ENCODE data around the gene HNF1B.

The HNF1B gene

DNA sequence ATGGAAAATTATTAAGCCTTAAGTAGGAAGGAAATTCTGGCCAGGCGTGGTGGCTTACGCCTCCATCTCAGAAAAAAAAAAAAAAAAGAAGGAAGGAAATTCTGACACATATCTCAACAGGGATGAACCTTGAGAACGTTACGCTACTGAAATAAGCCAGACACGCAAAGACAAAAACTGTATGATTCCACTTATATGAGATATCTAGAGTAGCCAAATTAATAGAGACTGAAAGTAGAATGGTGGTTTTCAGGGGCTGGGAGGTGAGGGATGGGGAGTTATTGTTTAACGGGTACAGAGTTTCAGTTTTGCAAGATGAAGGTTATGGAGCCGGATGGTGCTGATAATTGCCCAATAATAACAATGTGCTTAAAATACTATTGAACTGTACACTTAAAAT is 16.2 kb upstream of the HNF1B start:
- DNase-seq = no peak

DNA sequence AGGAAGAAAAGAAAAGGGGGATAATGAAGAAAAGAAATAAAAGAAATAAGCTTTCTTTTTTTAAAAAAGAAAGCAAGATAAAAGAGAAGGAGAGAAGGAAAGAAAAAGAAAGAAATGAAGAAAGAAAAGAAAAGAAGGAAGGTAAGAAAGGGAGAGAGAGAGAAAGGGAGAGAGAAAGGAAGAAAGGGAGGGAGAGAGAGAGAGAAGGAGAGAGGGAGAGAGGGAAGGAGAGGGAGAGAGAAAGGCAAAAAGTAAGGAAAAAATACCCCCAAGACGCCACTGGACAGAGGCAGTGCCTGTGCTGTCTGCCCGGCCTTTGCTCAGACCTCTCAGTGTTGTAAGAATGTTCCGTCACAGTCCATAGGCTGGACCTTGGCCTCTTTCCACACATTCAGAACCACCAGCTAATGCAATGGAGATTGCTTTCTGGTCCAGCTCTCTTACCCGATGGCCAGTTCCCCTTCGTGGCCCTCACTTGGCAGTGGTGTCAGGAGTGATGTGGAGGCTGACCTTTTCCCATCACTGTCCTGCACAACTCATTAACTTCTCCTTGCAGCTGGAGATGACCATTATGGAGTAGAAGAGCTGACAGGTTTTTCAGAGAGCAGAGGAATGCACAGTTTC is 14.3 kb upstream of the HNF1B start:
- DNase-seq = no peak

DNA sequence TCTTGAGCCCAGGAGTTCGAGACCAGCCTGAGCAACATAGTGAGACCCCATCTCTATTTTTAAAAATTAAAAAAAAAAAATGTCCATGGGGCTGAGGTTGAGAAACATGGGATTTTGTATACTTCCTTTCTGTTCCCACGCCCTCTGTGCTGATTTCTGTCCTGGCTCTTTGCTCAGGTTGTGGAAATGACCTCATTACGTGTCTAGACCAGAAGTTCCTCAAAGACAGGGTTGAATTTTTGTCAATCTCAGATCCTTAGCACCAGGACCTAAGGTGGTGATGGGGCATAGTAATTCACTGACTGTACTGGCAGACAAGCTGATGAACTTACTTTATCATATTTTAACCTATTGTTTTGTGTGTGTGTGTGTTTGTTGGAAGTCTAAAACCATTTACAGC is 11.2 kb upstream of the HNF1B start:
- DNase-seq = no peak

- DNase-seq = no peak
Measured at GRCh38 chr17:37755455-37755854, 10.6 kb upstream of the HNF1B start.

DNA sequence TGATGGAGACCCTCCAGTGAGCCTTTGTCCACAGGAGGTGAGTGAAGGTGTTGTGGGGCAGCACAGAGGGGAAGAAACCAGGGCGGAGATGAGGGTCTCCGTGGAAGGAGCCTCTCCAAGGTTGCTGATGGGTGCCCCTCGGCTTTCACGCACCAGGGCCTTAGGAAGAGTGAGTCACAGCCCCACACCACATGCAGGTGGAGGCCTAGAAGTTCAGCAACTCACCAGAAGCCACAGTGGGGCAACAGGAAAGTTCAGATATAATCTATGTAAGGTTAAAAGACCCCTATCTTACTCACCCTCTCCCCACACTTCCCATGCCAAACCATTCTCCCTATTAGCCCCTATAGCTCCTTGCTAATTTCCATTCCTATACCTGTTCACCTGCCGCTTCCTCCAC is 9.5 kb upstream of the HNF1B start:
- DNase-seq = no peak

GRCh38 chr17:37752482-37752881 is 7.6 kb upstream of the HNF1B start:
- no peak for DNase-seq

DNA sequence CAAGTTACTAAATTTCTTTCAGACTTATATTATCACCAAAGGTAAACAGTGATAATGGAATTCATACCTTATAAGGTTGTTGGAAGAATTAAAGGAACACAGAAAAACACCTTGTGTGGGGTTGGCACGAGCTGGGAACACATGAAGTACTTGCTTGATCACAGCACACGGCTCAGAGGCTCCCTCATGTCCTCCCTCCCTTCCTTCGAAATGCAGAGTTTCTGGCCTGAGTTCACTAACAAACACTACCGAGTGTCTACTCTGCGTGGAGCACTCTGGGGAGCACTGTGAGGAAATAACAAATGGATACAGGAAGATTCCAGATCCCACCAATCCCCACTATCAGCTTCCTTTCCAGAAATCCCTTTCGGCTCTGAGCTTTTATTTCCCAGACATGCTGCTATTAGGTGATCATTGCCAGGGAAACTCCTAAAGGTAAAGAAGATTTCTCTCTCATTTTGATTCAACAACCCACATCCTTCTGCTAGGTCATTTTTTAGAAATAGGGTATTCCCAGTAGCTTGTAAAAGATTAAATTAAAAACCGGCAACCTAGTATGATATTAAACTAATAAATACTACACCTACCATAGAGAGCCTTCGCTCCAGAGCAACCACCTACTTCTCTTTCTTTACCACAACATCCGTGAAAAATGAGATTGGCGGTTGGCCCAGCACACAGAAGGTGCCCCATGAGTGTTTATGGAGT is 6.1 kb upstream of the HNF1B start:
- no peak for DNase-seq

GRCh38 chr17:37750292-37750691 is 5.4 kb upstream of the HNF1B start:
- DNase-seq = no peak

GRCh38 chr17:37747222-37747621 is 2.4 kb upstream of the HNF1B start:
- DNase-seq = no peak

DNA sequence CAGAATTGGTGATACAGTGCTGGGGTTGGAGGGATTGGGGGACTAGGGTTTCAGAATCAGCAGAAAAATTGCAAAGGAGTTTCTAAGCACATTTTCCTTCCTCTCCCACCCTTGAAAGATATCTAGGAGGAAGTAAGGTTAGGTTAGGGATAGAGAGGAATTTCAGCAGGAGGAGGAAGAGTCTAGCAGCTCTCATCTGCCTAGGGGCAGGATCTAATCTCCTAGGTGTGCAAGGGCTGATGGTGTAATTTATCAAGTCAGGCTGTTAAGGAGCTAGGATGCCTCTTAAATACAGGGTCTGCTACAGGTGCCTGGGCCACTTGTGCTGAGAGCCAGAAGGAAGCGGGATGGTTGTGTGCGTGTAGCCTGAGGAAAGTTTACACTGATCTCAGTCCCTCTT is 1.8 kb upstream of the HNF1B start:
- DNase-seq = no peak

GRCh38 chr17:37745801-37746426 is 1.1 kb upstream of the HNF1B start:
- no peak for DNase-seq

DNA sequence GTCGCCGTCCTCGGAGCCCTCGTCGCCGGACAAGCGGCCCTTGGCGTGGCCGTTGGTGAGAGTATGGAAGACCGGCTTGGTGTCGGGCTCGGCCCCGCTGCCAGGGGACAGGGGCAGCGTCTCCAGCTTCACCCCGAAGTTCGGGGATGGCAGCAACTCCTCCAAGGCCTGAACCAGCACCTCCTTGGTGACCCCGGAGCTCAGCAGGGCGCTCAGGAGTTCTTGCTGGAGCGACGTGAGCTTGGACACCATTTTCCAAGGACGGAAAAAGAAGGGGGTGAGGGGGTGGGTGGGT is 279 bp downstream of the HNF1B start:
- DNase-seq = no peak

- peak; percentile 36 for DNase-seq
Measured at GRCh38 chr17:37743875-37744632, 805 bp downstream of the HNF1B start.

DNA sequence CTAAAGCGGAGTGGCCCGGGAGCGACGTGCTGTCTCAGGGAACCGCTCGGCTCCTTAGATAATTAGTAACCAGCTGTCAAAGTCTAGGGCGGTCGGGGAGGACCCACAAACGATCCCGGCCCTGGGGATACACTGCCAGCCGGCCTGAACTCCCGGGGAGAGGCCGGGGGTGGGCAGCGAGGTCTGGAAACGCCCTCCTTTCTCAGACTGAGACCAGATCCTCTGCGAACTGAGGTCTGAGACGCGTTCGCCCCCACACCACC is 1.3 kb downstream of the HNF1B start:
- no peak for DNase-seq

- DNase-seq = no peak
Measured at GRCh38 chr17:37742762-37743611, 1.9 kb downstream of the HNF1B start.

- DNase-seq = no peak
Measured at GRCh38 chr17:37742116-37742761, 2.6 kb downstream of the HNF1B start.

DNA sequence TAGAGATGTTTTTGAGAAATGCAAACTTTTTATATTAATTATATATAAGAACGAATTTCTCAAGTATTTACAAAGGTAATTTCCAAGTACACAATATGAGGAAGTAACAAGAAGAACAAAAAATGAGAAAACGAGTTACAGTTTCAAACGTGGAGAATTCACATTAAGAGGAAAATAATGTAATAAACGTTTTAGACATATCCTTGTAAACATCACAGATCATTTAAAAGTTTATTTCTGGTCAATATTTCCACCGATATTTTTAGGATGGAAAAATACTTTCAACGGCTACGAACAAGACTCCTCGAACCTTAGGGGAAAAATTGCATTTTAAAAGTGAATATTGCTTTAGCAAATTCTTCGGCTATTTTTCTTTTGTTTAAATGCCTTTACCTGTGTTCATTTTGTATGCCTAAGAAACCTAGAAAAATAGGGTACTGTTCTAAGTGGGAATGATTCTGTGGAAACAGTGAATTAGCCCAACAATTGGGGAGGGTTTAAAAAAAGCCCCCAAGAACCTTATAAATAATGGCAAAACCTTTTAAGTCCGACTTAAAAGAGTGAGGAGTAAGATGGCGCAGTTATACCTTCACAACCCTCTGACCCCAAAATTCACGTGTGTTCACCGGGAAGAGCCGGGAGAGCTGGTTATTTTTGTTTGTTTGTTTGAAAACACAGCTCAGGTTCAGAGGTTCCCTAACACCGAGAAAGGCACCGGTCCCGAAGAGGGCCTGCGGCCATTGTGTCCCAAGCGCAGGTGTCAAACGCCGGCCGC is 3.3 kb downstream of the HNF1B start:
- DNase-seq = no peak

- DNase-seq = no peak
Measured at GRCh38 chr17:37740915-37741314, 3.9 kb downstream of the HNF1B start.

DNA sequence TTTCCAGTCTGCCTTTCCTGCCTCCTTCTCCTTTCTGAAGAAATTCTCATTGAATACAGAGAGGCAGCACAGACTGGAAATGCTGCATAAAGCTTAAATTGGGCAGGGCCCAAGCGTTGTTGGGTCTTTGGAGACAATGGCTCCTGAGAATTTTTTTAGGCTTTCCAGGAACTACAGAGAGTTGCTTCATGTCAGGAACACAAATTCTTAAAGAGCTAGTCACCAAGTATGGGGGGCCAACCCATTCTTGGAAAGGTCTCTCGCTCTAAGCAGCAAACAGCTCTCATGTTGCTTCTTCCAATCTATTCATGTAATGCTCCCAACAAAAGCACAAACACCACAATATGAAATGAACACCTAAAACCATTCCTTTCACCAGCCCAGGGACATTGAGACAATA is 6.9 kb downstream of the HNF1B start:
- no peak for DNase-seq

- DNase-seq = no peak
Measured at GRCh38 chr17:37737081-37737480, 7.8 kb downstream of the HNF1B start.

DNA sequence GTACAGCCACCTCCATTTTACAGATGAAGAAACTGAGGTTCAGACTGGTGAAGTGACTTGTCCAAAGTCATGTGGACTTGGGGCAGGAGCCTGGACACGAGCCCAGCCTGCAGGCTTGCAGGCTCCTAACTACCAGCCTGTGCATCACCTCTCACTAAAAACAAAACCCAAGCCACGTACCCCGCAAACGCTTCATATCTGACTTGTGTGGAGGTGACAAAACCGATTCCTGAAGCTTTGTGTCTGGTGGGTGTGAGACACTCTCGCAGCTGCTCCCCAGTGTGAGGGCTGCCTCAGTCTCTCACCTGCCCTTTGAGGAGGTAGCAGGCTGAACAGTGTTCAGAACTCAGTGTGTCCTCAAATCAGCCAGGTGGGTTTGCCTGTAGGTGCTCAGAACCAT is 8.4 kb downstream of the HNF1B start:
- DNase-seq = no peak

- DNase-seq = no peak
Measured at GRCh38 chr17:37735165-37735564, 9.7 kb downstream of the HNF1B start.

Measured in activated CD4-positive, CD25-positive, alpha-beta regulatory T cell treated with anti-CD3 and anti-CD28 coated beads, Interleukin-2, amount 50 U/mL, for 72 hours (primary cell).